ENCODE measurements around the gene MEIOB. TPM values are rescaled to one million over a fixed set of nuclear protein-coding genes. Genes with fewer than 3 reads are reported as not detected.
"Not testable (repeated sequence)": the region's sequence is repeated elsewhere in the genome, so short reads cannot be mapped to it uniquely, and the experiment has no call there.

The MEIOB gene
- total and polyA plus RNA-seq, 2 experiments from 2014 or later: 0.28 TPM; not detected in 1

- Histone ChIP-seq H2AFZ (no peak overlapping the region), H4K20me1 (ENCODE audit: insufficient read depth, poor library complexity, severe bottlenecking) (no peaks in the 10 kb centered on the region), H3K79me2 (no peaks in the 10 kb centered on the region), H3K27me3 (peaks cover 10% of the 10 kb centered on the region), H3K27ac (no peak overlapping the region), H3K4me2 (no peak overlapping the region), H3K4me3 (no peak overlapping the region), H3K36me3 (replicated peaks; ENCODE audit: insufficient read depth, low read depth) (no peaks in the 10 kb centered on the region), H3K9me2 (replicated peaks; ENCODE audit: insufficient read depth) (no peaks in the 10 kb centered on the region), H3K4me1 (ENCODE audit: insufficient read depth) (no peaks in the 10 kb centered on the region), H3K9me3 (ENCODE audit: low read depth) (no peaks in the 10 kb centered on the region)
- WGBS (ENCODE audit: low lambda C conversion rate, missing lambda C conversion rate): 91% methylated on average over 14 of the region's 14 CpGs
- DNase-seq (ENCODE audit: low spot score): no peak
- TF ChIP-seq CTCF (IDR thresholded peaks at IDR 0.05; ENCODE audit: poor library complexity) (no peak), EZH2phosphoT487 (IDR thresholded peaks at IDR 0.05; ENCODE audit: low read depth, severe bottlenecking, unreplicated experiment) (no peak), EZH2 (IDR thresholded peaks at IDR 0.05; ENCODE audit: borderline replicate concordance) (no peak)
These were observed 15.9 kb upstream of the MEIOB start for GRCh38 chr16:1887711-1888354.

GRCh38 chr16:1884889-1885288 is 12.9 kb upstream of the MEIOB start:
- H4K20me1 ChIP-seq (ENCODE audit: insufficient read depth, poor library complexity, severe bottlenecking): no peaks in the 10 kb centered on the region
- no peaks in the 10 kb centered on the region for H3K4me1 ChIP-seq (ENCODE audit: insufficient read depth)
- no peaks in the 10 kb centered on the region for H3K9me3 ChIP-seq (ENCODE audit: low read depth)
- no peak overlapping the region for H3K4me3 ChIP-seq
- no peaks in the 10 kb centered on the region for H3K36me3 ChIP-seq (replicated peaks; ENCODE audit: insufficient read depth, low read depth)
- no peak overlapping the region for H2AFZ ChIP-seq
- H3K9me2 ChIP-seq (replicated peaks; ENCODE audit: insufficient read depth): no peaks in the 10 kb centered on the region
- H3K79me2 ChIP-seq: no peaks in the 10 kb centered on the region
- no peak for DNase-seq (ENCODE audit: low spot score)
- TF ChIP-seq EZH2phosphoT487 (IDR thresholded peaks at IDR 0.05; ENCODE audit: low read depth, severe bottlenecking, unreplicated experiment): no peak
- H3K27ac ChIP-seq: no peak overlapping the region
- whole genome bisulfite sequencing (ENCODE audit: low lambda C conversion rate, missing lambda C conversion rate): 81% methylated on average over 5 of the region's 5 CpGs
- no peaks in the 10 kb centered on the region for H3K27me3 ChIP-seq
- H3K4me2 ChIP-seq: no peak overlapping the region

GRCh38 chr16:1884155-1884760 is 12.3 kb upstream of the MEIOB start:
- Histone ChIP-seq H2AFZ (no peak overlapping the region), H3K79me2 (no peaks in the 10 kb centered on the region), H3K9me2 (replicated peaks; ENCODE audit: insufficient read depth) (no peaks in the 10 kb centered on the region), H3K27me3 (no peaks in the 10 kb centered on the region), H3K36me3 (replicated peaks; ENCODE audit: insufficient read depth, low read depth) (no peaks in the 10 kb centered on the region), H3K27ac (no peak overlapping the region), H3K4me3 (no peak overlapping the region), H3K4me2 (no peak overlapping the region), H4K20me1 (ENCODE audit: insufficient read depth, poor library complexity, severe bottlenecking) (no peaks in the 10 kb centered on the region), H3K9me3 (ENCODE audit: low read depth) (no peaks in the 10 kb centered on the region), H3K4me1 (ENCODE audit: insufficient read depth) (no peaks in the 10 kb centered on the region)
- TF ChIP-seq EZH2phosphoT487 (IDR thresholded peaks at IDR 0.05; ENCODE audit: low read depth, severe bottlenecking, unreplicated experiment): no peak
- TF ChIP-seq CTCF (IDR thresholded peaks at IDR 0.05; ENCODE audit: poor library complexity): peak; percentile 4
- WGBS (ENCODE audit: low lambda C conversion rate, missing lambda C conversion rate): 72% methylated on average over 13 of the region's 13 CpGs
- DNase-seq (ENCODE audit: low spot score): no peak

- not testable (repeated sequence) for H3K79me2 ChIP-seq; H3K27me3 ChIP-seq; H3K36me3 ChIP-seq (replicated peaks; ENCODE audit: insufficient read depth, low read depth); H3K4me2 ChIP-seq; H3K27ac ChIP-seq; H3K9me2 ChIP-seq (replicated peaks; ENCODE audit: insufficient read depth); H3K9me3 ChIP-seq (ENCODE audit: low read depth); H3K4me1 ChIP-seq (ENCODE audit: insufficient read depth); H3K4me3 ChIP-seq; H4K20me1 ChIP-seq (ENCODE audit: insufficient read depth, poor library complexity, severe bottlenecking); H2AFZ ChIP-seq; DNase-seq (ENCODE audit: low spot score)
- 95% methylated on average over 9 of the region's 9 CpGs for WGBS (ENCODE audit: low lambda C conversion rate, missing lambda C conversion rate)
These were observed 9.2 kb upstream of the MEIOB start for GRCh38 chr16:1881172-1881571.

Measured in hepatocyte (in vitro differentiated cells).